Brain microvascular endothelial cell (primary cell): Measurements from ENCODE around the gene PNMA8C.

Experiments
- DNase-seq: peaks from one replicate; pipeline ENCODE4 v3.0.0-alpha.2; 2020
- H3K27ac ChIP-seq: fragments of 250-450 bp; sonication (Bioruptor Pico); 2 replicates; pipeline ENCODE4 v1.5.1; 2020; ENCODE audit warnings: mild to moderate bottlenecking, moderate library complexity
- H3K27me3 ChIP-seq: fragments of 250-450 bp; sonication (Bioruptor Pico); replicated peaks from 2 replicates; pipeline ENCODE4 v1.5.1; 2020; ENCODE audit warnings: mild to moderate bottlenecking
- H3K36me3 ChIP-seq: fragments of 250-450 bp; sonication (Bioruptor Pico); replicated peaks from 2 replicates; pipeline ENCODE4 v1.5.1; 2020; ENCODE audit warnings: mild to moderate bottlenecking
- H3K4me3 ChIP-seq: 2 replicates; pipeline ENCODE4 v1.5.1; 2011; ENCODE audit warnings: low read depth, mild to moderate bottlenecking, control low read depth, low read length, moderate library complexity
- in situ Hi-C: cut with HindIII; loops from 2 replicates; pipeline ENCODE4 v1.10.0; 2017; ENCODE audit warnings: low sequenced_read_pairs, low pct_ligation_motif_present
- TF ChIP-seq, protein P1 (sequence below): IDR thresholded peaks from 2 replicates; pipeline ENCODE4 v1.5.1; 2011; ENCODE audit warnings: low read depth, mild to moderate bottlenecking, moderate library complexity, low read length, control low read depth, inconsistent platforms; ENCODE audit errors: missing control alignments

The PNMA8C gene

GRCh38 chr19:46471116-46471733, 42.5 kb upstream of the PNMA8C start, which contains the start of gene PNMA8A:
TSS of gene PNMA8A (minus strand) at chr19:46471563. CDS start at chr19:46471035, 528 bp downstream.
- Histone ChIP-seq H3K4me3 (peak within 1 kb of the TSS; percentile 49), H3K36me3 (no peaks in the 10 kb centered on the region), H3K27ac (peak within 1 kb of the TSS; percentile 30), H3K27me3 (no peaks in the 10 kb centered on the region)
- in situ Hi-C loops = no loop called here
- peak; percentile 63 for DNase-seq
- TF ChIP-seq, protein P1, sequence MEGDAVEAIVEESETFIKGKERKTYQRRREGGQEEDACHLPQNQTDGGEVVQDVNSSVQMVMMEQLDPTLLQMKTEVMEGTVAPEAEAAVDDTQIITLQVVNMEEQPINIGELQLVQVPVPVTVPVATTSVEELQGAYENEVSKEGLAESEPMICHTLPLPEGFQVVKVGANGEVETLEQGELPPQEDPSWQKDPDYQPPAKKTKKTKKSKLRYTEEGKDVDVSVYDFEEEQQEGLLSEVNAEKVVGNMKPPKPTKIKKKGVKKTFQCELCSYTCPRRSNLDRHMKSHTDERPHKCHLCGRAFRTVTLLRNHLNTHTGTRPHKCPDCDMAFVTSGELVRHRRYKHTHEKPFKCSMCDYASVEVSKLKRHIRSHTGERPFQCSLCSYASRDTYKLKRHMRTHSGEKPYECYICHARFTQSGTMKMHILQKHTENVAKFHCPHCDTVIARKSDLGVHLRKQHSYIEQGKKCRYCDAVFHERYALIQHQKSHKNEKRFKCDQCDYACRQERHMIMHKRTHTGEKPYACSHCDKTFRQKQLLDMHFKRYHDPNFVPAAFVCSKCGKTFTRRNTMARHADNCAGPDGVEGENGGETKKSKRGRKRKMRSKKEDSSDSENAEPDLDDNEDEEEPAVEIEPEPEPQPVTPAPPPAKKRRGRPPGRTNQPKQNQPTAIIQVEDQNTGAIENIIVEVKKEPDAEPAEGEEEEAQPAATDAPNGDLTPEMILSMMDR = peak; percentile 43

DNA sequence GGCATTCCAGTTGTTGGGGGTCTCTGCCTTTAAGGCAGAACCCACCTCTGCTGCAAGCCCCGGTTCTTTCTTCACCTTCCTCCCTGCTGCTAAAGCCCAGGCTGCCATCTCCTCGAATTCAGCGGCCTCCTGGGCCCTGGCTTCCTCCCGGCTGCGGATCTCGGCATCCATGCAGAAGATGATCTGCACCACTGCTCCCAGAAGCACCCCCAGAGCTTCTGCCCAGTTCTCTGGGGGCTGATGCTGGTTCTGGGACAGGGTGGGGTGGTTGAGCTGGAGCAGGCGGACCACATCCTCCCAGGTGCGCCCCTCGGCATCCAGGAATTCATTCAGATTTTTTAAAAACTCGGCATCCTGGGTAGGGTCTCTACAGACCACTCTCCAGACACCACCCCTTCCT, 41.6 kb upstream of the PNMA8C start:
- TF ChIP-seq, protein P1 = no peak
- Histone ChIP-seq H3K27ac (no peak overlapping the region), H3K4me3 (no peak overlapping the region), H3K36me3 (no peaks in the 10 kb centered on the region), H3K27me3 (no peaks in the 10 kb centered on the region)
- in situ Hi-C loops = no loop called here
- DNase-seq = no peak

- in situ Hi-C loops = no loop called here
- TF ChIP-seq, protein P1 = no peak
- no peak overlapping the region for H3K27ac ChIP-seq
- no peak overlapping the region for H3K4me3 ChIP-seq
- no peaks in the 10 kb centered on the region for H3K36me3 ChIP-seq
- DNase-seq = no peak
- H3K27me3 ChIP-seq = no peaks in the 10 kb centered on the region
Measured at GRCh38 chr19:46469541-46470185, 40.9 kb upstream of the PNMA8C start.

DNA sequence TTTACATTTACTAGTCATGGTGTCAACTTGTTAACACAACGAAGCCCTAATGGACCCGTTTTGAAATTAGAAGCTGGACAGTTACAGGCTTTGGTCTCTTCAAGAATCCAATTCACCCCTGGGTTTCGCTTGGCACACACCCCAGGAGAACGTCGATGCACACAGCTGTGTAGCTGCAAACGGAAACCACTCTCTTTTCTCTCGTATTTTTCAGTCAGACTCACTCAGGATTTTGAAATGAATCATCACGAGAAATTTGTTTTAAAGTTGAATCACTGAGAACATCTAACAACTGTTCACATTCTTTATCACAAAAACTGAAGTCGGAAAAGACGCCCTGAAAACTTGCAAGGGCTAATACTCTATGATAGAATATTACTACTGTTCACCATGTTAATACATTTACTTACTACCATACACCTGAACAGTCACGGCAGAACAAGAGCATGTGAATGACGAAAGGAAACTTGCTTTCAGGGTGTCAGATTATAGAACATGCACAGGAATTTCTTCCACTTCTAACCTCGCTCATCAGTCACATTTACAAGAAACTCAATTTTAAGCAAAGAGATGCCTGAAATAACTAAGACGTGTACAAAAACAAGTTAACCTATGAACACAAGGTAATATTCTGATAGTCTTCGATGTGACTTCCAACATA, 37.9 kb upstream of the PNMA8C start:
- Histone ChIP-seq H3K4me3 (no peak overlapping the region), H3K36me3 (no peaks in the 10 kb centered on the region), H3K27ac (peak overlapping the region; percentile 56), H3K27me3 (no peaks in the 10 kb centered on the region)
- DNase-seq = peak; percentile 75
- TF ChIP-seq, protein P1 = no peak
- in situ Hi-C loops = no loop called here

- H3K27ac ChIP-seq = no peak overlapping the region
- DNase-seq = no peak
- in situ Hi-C loops = no loop called here
Measured at GRCh38 chr19:46463516-46463915, 34.8 kb upstream of the PNMA8C start.

More at GRCh38 chr19:46463516-46463915, 34.8 kb upstream of the PNMA8C start:
- H3K36me3 ChIP-seq = no peaks in the 10 kb centered on the region
- H3K27me3 ChIP-seq = no peaks in the 10 kb centered on the region
- TF ChIP-seq, protein P1 = no peak
- H3K4me3 ChIP-seq = no peak overlapping the region
